Ishikawa (cell line): ENCODE measurements around the gene HOXB2.

Source experiments
- TF ChIP-seq, protein P1 (sequence below): IDR thresholded peaks from 2 replicates; pipeline ENCODE4 v1.6.1; 2012; ENCODE audit warnings: low read depth, mild to moderate bottlenecking
- TF ChIP-seq, protein P2 (sequence below): IDR thresholded peaks from 2 replicates; pipeline ENCODE4 v1.6.1; 2012

DNA sequence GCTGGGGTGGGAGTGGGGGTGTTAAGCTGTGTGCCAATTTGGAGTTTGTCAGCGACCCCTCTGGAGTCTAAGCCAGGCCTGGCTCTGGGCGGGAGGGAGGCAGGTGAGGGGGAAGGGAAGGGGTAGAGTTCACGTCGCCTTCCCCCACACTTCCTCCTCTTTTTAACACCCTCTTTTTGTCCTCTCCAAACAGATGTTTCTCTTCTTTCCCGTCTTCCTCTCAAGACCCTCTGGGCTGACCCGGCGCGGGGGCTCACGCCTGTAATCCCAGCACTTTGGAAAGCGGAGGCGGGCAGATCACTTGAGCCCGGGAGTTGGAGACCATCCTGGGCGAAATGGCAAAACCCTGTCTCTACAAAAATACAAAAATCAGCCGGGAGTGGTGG is 17.4 kb downstream of the HOXB2 start:
- TF ChIP-seq, protein P1, sequence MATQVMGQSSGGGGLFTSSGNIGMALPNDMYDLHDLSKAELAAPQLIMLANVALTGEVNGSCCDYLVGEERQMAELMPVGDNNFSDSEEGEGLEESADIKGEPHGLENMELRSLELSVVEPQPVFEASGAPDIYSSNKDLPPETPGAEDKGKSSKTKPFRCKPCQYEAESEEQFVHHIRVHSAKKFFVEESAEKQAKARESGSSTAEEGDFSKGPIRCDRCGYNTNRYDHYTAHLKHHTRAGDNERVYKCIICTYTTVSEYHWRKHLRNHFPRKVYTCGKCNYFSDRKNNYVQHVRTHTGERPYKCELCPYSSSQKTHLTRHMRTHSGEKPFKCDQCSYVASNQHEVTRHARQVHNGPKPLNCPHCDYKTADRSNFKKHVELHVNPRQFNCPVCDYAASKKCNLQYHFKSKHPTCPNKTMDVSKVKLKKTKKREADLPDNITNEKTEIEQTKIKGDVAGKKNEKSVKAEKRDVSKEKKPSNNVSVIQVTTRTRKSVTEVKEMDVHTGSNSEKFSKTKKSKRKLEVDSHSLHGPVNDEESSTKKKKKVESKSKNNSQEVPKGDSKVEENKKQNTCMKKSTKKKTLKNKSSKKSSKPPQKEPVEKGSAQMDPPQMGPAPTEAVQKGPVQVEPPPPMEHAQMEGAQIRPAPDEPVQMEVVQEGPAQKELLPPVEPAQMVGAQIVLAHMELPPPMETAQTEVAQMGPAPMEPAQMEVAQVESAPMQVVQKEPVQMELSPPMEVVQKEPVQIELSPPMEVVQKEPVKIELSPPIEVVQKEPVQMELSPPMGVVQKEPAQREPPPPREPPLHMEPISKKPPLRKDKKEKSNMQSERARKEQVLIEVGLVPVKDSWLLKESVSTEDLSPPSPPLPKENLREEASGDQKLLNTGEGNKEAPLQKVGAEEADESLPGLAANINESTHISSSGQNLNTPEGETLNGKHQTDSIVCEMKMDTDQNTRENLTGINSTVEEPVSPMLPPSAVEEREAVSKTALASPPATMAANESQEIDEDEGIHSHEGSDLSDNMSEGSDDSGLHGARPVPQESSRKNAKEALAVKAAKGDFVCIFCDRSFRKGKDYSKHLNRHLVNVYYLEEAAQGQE: no peak
- TF ChIP-seq, protein P2, sequence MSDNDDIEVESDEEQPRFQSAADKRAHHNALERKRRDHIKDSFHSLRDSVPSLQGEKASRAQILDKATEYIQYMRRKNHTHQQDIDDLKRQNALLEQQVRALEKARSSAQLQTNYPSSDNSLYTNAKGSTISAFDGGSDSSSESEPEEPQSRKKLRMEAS: no peak
